SH-SY5Y (cell line): Measurements from ENCODE around the gene ME1.

ENCODE experiments used
- GATA2 ChIP-seq: IDR thresholded peaks from 2 replicates; pipeline ENCODE4 v1.6.1; 2011; ENCODE audit warnings: mild to moderate bottlenecking, low read depth, low read length
- GATA3 ChIP-seq: IDR thresholded peaks from 2 replicates; pipeline ENCODE4 v1.6.1; 2011; ENCODE audit warnings: low read depth, mild to moderate bottlenecking, low read length, moderate library complexity

ME1 gene

GRCh38 chr6:83258517-83258916 is 172.3 kb downstream of the ME1 start:
- TF ChIP-seq GATA2 (no peak), GATA3 (no peak)

- no peak for TF ChIP-seq GATA2
- TF ChIP-seq GATA3, result no peak
These were observed 173.1 kb downstream of the ME1 start for GRCh38 chr6:83257791-83258190.

GRCh38 chr6:83252719-83253118 is 178.1 kb downstream of the ME1 start:
- no peak for TF ChIP-seq GATA2
- no peak for TF ChIP-seq GATA3

GRCh38 chr6:83250235-83250634 is 180.6 kb downstream of the ME1 start:
- TF ChIP-seq GATA3, result no peak
- no peak for TF ChIP-seq GATA2

- no peak for TF ChIP-seq GATA2
- no peak for TF ChIP-seq GATA3
These were observed 183.4 kb downstream of the ME1 start for GRCh38 chr6:83247471-83247870.

- TF ChIP-seq GATA2 (no peak), GATA3 (no peak)
These were observed 199.7 kb downstream of the ME1 start for GRCh38 chr6:83231146-83231545.

- TF ChIP-seq GATA2 (no peak), GATA3 (no peak)
These were observed 204.3 kb downstream of the ME1 start for GRCh38 chr6:83226517-83226916.

GRCh38 chr6:83221889-83222479 is 208.9 kb downstream of the ME1 start:
- no peak for TF ChIP-seq GATA3
- TF ChIP-seq GATA2, result no peak

GRCh38 chr6:83221276-83221675 is 209.6 kb downstream of the ME1 start:
- TF ChIP-seq GATA2 (no peak), GATA3 (no peak)

GRCh38 chr6:83220121-83220520 is 210.7 kb downstream of the ME1 start:
- no peak for TF ChIP-seq GATA3
- TF ChIP-seq GATA2, result no peak

GRCh38 chr6:83218646-83219045 is 212.2 kb downstream of the ME1 start:
- TF ChIP-seq GATA2 (no peak), GATA3 (no peak)

GRCh38 chr6:83216806-83217205 is 214.0 kb downstream of the ME1 start:
- TF ChIP-seq GATA2, result no peak
- no peak for TF ChIP-seq GATA3

GRCh38 chr6:83215131-83216047 is 215.5 kb downstream of the ME1 start:
- no peak for TF ChIP-seq GATA2
- no peak for TF ChIP-seq GATA3

- no peak for TF ChIP-seq GATA3
- no peak for TF ChIP-seq GATA2
These were observed 228.8 kb downstream of the ME1 start for GRCh38 chr6:83202031-83202430.

- TF ChIP-seq GATA2 (no peak), GATA3 (no peak)
These were observed 231.0 kb downstream of the ME1 start for GRCh38 chr6:83199863-83200225.
